HCT116 (cell line): Measurements from ENCODE around the gene USP30. TPM values are rescaled to one million over a fixed set of nuclear protein-coding genes. Genes with fewer than 3 reads are reported as not detected.

Source experiments
- ATAC-seq: fragments of 200-7000 bp; cut with Tn5 transposase; 2 replicates; pipeline ENCODE4 v1.9.1; 2020; ENCODE audit warnings: mild to moderate bottlenecking, moderate library complexity
- BruUV-seq: library from RNA; stranded (reverse); fragments of 400-500 nt; replicated peaks from 2 replicates; lab custom pipeline; 2021; lab: Mats Ljungman, UMichigan
- CTCF ChIA-PET: fragments of 300-600 bp; sonication (Branson Sonifier 250); formaldehyde crosslinking; loops from one replicate; lab custom pipeline; 2021; ENCODE audit warnings: antibody characterized with exemption; lab: Charles Lee
- POLR2A ChIA-PET: fragments of 300-600, 350-600 bp; sonication (Branson Sonifier 250); formaldehyde crosslinking; loops from one replicate; lab custom pipeline; 2021; ENCODE audit warnings: antibody characterized with exemption; lab: Charles Lee
- RAD21 ChIA-PET, 2 experiments: fragments of 300-600 bp; sonication (Branson Sonifier 250); formaldehyde crosslinking; loops; one replicate each; lab custom pipeline; 2023; ENCODE audit warnings: low total read pairs in 2 of 2; ENCODE audit not compliant: uncharacterized antibody in 2 of 2, unreplicated experiment in 2 of 2, low non-redundant PET in 1 of 2; lab: Charles Lee
- DNase-seq: peaks from one replicate; pipeline ENCODE4 v3.0.0-alpha.2; 2010; ENCODE audit warnings: low read depth, low spot score
- H2AFZ ChIP-seq: fragments of 200-600 bp; shearing (Covaris generic), sonication (generic); 2 replicates; pipeline ENCODE4 v1.6.1; 2017; ENCODE audit warnings: low read depth, mixed run types, mixed read lengths, antibody characterized with exemption, low read length; ENCODE audit not compliant: poor library complexity, severe bottlenecking
- H3K27ac ChIP-seq: 2 replicates; pipeline ENCODE4 v1.5.1; 2012; ENCODE audit warnings: low read depth, low read length
- H3K27me3 ChIP-seq: fragments of 200-600 bp; sonication (generic); 2 replicates; pipeline ENCODE4 v1.6.1; 2016; ENCODE audit warnings: mixed run types, low read length, mixed read lengths; ENCODE audit not compliant: insufficient read depth
- H3K36me3 ChIP-seq, 2 experiments: fragments of 200-500 bp in 1 of 2; fragments of 200-600 bp in 1 of 2; sonication (Bioruptor generic) in 1 of 2; sonication (generic) in 1 of 2; 2 replicates each; pipeline versions ENCODE4 v1.5.1 to v1.6.1; 2014 to 2016; ENCODE audit warnings: low read length in 2 of 2, inconsistent platforms in 1 of 2, mixed read lengths in 1 of 2, mixed run types in 1 of 2; ENCODE audit not compliant: insufficient read depth in 2 of 2, control insufficient read depth in 1 of 2
- H3K4me1 ChIP-seq, 2 experiments: fragments of 200-600 bp in 1 of 2; sonication (generic) in 1 of 2; 2 replicates each; pipeline versions ENCODE4 v1.5.1 to v1.6.1; 2012 to 2017; ENCODE audit warnings: low read length in 2 of 2, inconsistent platforms in 1 of 2, mild to moderate bottlenecking in 1 of 2, mixed read lengths in 1 of 2, mixed run types in 1 of 2, moderate library complexity in 1 of 2; ENCODE audit not compliant: insufficient read depth in 2 of 2, control insufficient read depth in 1 of 2
- H3K4me2 ChIP-seq: fragments of 200-600 bp; sonication (generic); 2 replicates; pipeline ENCODE4 v1.6.1; 2017; ENCODE audit warnings: mixed run types, low read length, mixed read lengths
- H3K4me3 ChIP-seq, 2 experiments: fragments of 200-600 bp in 1 of 2; sonication (generic) in 1 of 2; replicated peaks in 1 of 2; 2 replicates each; pipeline ENCODE4 v1.5.1; 2011 to 2016; ENCODE audit warnings: low read length in 2 of 2, control low read depth in 1 of 2, low read depth in 1 of 2, mild to moderate bottlenecking in 1 of 2, mixed read lengths in 1 of 2, mixed run types in 1 of 2
- H3K79me2 ChIP-seq: fragments of 200-600 bp; sonication (generic); 2 replicates; pipeline ENCODE4 v1.6.1; 2017; ENCODE audit warnings: mild to moderate bottlenecking, mixed run types, low read length, moderate library complexity, mixed read lengths; ENCODE audit not compliant: insufficient read depth
- H3K9ac ChIP-seq: fragments of 200-600 bp; sonication (generic); 2 replicates; pipeline ENCODE4 v1.6.1; 2016; ENCODE audit warnings: low read length, mixed read lengths
- H3K9me2 ChIP-seq: fragments of 200-600 bp; sonication (generic), shearing (Covaris generic); 2 replicates; pipeline ENCODE4 v1.6.1; 2017; ENCODE audit warnings: mixed run types, mild to moderate bottlenecking, moderate library complexity; ENCODE audit not compliant: insufficient read depth
- H3K9me3 ChIP-seq, 2 experiments: fragments of 200-500 bp in 1 of 2; fragments of 200-600 bp in 1 of 2; sonication (Bioruptor generic) in 1 of 2; sonication (generic) in 1 of 2; 2 replicates each; pipeline ENCODE4 v1.6.1; 2014 to 2017; ENCODE audit warnings: low read length in 2 of 2, mixed read lengths in 2 of 2, inconsistent platforms in 1 of 2, low read depth in 1 of 2, mild to moderate bottlenecking in 1 of 2, mixed run types in 1 of 2, moderate library complexity in 1 of 2; ENCODE audit not compliant: control insufficient read depth in 1 of 2, insufficient read depth in 1 of 2
- H4K20me1 ChIP-seq: fragments of 200-600 bp; sonication (generic), shearing (Covaris generic); 2 replicates; pipeline ENCODE4 v1.6.1; 2017; ENCODE audit warnings: mixed run types, mild to moderate bottlenecking, moderate library complexity; ENCODE audit not compliant: insufficient read depth
- ATF3 ChIP-seq: IDR thresholded peaks from 2 replicates; pipeline ENCODE4 v1.6.1; 2012
- CEBPB ChIP-seq: IDR thresholded peaks from 2 replicates; pipeline ENCODE4 v1.6.1; 2012; ENCODE audit warnings: low read depth
- CTCF ChIP-seq, 3 experiments: fragments of 200-600 bp in 1 of 3; sonication (generic) in 1 of 3; IDR thresholded peaks in 2 of 3; conservative IDR thresholded peaks in 1 of 3; 2 replicates each; pipeline ENCODE4 v1.5.1; 2012 to 2017; ENCODE audit warnings: low read depth in 2 of 3, low read length in 2 of 3, antibody characterized with exemption in 1 of 3, borderline replicate concordance in 1 of 3, control low read depth in 1 of 3, mild to moderate bottlenecking in 1 of 3, mixed read lengths in 1 of 3, mixed run types in 1 of 3, moderate library complexity in 1 of 3; ENCODE audit not compliant: insufficient read depth in 1 of 3
- EGR1 ChIP-seq: IDR thresholded peaks from 2 replicates; pipeline ENCODE4 v1.6.1; 2012; ENCODE audit warnings: low read depth
- EZH2 ChIP-seq: fragments of 200-600 bp; sonication (generic); IDR thresholded peaks from 2 replicates; pipeline ENCODE4 v1.6.1; 2017; ENCODE audit warnings: antibody characterized with exemption, mixed run types
- REST ChIP-seq: IDR thresholded peaks from 2 replicates; pipeline ENCODE4 v1.6.1; 2012; ENCODE audit warnings: low read depth
- SIN3A ChIP-seq: IDR thresholded peaks from 2 replicates; pipeline ENCODE4 v1.6.1; 2012; ENCODE audit warnings: low read depth
- SRF ChIP-seq: IDR thresholded peaks from 2 replicates; pipeline ENCODE4 v1.6.1; 2012; ENCODE audit warnings: low read depth
- TCF7L2 ChIP-seq: IDR thresholded peaks from 2 replicates; pipeline ENCODE4 v1.7.0; 2011; ENCODE audit warnings: borderline replicate concordance, inconsistent platforms; ENCODE audit not compliant: insufficient read depth, insufficient read length; ENCODE audit errors: extremely low read depth
- ZNF274 ChIP-seq: fragments of 200-500 bp; sonication (Bioruptor generic); IDR thresholded peaks from 2 replicates; pipeline ENCODE4 v1.6.1; 2014; ENCODE audit warnings: mild to moderate bottlenecking, low read depth, low read length, inconsistent platforms
- intact Hi-C: fragments of 100-400 bp; cut with micrococcal nuclease; formaldehyde crosslinking; loops from 2 replicates; pipeline ENCODE4 v1.10.0; 2022
- total RNA-seq: library from RNA; stranded (reverse); gene quantifications from one replicate; pipeline ENCODE4 v1.2.1, GENCODE V29; 2021; ENCODE audit not compliant: unreplicated experiment

Gene USP30
- total RNA-seq, 1 experiment from 2014 or later: 9.2 TPM

GRCh38 chr12:109127533-109128242 is 75.3 kb downstream of the USP30 start:
- DNase-seq (no peak), ATAC-seq (no peak)
- RAD21 ChIA-PET: no interaction called here
- intact Hi-C loops: no loop called here
- H3K36me3 ChIP-seq: no peaks in the 10 kb centered on the region
- H3K9me2 ChIP-seq: no peaks in the 10 kb centered on the region
- no peak overlapping the region for H2AFZ ChIP-seq
- POLR2A ChIA-PET: no interaction called here
- CTCF ChIA-PET: interaction anchor here (1.0 to 1.4 kb wide), 2 partner anchors 16 kb away, joined by 3 to 6 read pairs; no protein-coding TSS in a partner anchor
- no peaks in the 10 kb centered on the region for H3K9me3 ChIP-seq
- BruUV-seq: no TSS peak
- no peaks in the 10 kb centered on the region for H4K20me1 ChIP-seq
- no peak overlapping the region for H3K4me3 ChIP-seq
- no peaks in the 10 kb centered on the region for H3K27me3 ChIP-seq
- peaks cover 5 to 12% of the 10 kb centered on the region in 2 experiments; a peak in 3 of 4 replicates for H3K4me1 ChIP-seq
- TF ChIP-seq ZNF274: no peak
- no peak for TF ChIP-seq CTCF (IDR thresholded peaks at IDR 0.05 in 2 of 3, conservative IDR thresholded peaks at IDR 0.05 in 1 of 3; ENCODE audit: borderline replicate concordance in 1 of 3, insufficient read depth in 1 of 3, low read depth in 2 of 3, low read length in 2 of 3)
- no peak for TF ChIP-seq ATF3
- TF ChIP-seq SIN3A: no peak
- no peak for TF ChIP-seq REST
- no peak for TF ChIP-seq EGR1
- no peak for TF ChIP-seq TCF7L2
- no peak for TF ChIP-seq SRF
- TF ChIP-seq EZH2: no peak
- TF ChIP-seq CEBPB: no peak
- H3K79me2 ChIP-seq: no peaks in the 10 kb centered on the region
- no peak overlapping the region for H3K27ac ChIP-seq
- H3K4me2 ChIP-seq: no peak overlapping the region
- H3K9ac ChIP-seq: no peak overlapping the region
